Amniotic stem cell (primary cell): ENCODE results near the gene RASGRF2.

Source experiments
- DNase-seq: peaks from one replicate; lab custom pipeline; 2025; lab: John Stamatoyannopoulos, UW

RASGRF2 gene

DNA sequence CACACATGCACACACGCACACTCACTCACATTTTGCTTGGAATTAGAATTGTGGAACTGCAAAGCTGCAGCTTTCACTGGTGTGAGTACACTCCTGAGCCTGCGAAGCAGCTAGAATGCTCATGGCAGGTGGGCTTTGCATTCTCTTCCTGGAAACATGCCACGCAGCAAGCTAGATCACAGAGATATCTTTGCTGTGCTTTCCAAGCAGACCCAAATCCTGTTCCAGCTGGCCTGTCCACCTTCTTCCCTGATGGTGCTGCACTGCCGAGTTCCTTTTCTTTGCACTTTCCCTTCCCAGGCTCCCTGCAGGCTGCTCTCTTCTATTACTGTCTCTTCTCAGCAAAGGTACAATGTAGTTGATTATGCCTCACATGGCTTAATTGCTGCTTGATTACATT, 180.3 kb downstream of the RASGRF2 start:
- no peak for DNase-seq

DNA sequence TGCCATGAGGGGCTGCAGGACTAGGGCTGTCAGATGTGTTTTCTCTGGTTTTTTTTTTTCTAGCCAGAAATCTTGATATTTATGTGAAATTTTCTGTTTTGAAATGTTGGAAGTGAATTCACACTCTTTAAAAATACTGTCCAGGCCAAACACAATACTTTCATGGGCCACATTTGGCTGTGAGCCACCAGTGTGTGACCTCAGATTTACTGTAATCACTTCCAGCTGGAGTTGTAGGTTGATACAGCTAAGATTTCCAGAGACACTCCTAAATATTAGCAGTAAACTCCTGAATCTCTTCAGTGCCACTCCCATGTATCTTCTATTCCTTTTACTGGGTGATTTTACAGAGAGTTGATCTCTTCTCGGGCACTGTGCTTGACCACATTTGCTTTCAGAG, 180.8 kb downstream of the RASGRF2 start:
- peak; percentile 1 for DNase-seq

DNA sequence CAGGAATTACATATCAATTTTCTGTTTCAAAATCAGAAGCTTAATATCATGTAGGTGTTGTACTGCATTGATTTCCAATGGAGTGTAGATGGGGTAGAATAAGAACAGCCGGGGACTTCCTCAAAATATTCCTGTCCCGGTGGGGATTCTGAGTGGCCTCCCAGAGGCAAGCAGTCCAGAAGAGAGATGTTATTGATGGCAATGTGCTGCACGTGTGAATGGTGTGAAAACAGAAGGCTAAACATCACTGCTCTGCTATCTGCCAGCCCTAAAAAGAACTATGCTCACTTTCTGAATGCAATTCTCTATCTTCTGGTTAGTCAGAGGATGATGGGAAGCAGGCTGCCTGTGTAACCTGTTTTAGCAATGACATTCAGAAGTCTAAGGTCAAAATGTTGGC, 181.9 kb downstream of the RASGRF2 start:
- no peak for DNase-seq

DNA sequence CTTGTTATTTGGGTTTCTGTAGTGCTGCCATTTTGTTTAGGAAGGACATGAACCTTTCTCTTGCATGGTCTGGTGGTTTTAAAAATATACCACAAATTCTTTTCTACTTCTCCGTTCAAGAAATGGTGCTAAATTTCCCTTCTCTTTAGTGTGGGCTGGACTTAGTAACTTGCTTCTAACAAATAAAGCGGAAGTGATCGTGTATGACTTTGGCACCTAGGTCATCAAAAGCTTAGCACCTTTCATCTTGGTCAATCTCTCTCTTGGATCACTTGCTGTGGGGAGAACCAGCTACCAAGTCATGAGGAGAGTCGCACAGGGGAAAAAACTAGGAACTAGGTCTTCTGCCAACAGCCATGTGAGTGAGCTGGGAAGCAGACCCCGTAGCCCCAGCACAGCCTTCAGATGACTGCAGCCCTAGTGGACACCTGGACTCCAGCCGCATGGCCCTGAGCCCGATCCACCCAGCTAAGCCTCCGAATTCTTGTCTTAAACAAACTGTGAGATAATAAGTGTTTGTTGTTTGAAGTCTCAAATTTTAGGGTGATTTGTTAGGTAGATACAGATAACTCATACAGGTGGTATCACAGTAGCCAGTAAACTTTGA, 185.3 kb downstream of the RASGRF2 start:
- no peak for DNase-seq

DNA sequence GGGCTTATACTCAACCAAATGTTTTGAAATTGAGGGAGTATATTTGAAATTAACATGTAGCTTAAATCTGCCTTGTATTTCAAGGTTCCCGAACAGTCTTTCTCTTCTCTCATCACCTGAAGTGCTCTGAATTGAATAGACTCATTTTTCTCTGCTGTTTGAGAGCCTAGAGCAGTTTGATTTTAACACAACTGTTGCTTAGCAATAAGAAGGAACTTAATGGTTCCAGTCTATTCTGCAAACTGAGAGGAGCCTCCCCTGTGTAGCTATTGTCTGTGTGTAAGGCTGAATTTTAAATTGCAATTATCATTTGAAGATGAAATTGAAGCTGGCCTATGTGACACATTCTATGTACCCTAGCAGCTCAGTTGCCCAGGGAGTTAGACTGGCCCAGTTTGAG, 185.9 kb downstream of the RASGRF2 start:
- DNase-seq, result no peak

DNA sequence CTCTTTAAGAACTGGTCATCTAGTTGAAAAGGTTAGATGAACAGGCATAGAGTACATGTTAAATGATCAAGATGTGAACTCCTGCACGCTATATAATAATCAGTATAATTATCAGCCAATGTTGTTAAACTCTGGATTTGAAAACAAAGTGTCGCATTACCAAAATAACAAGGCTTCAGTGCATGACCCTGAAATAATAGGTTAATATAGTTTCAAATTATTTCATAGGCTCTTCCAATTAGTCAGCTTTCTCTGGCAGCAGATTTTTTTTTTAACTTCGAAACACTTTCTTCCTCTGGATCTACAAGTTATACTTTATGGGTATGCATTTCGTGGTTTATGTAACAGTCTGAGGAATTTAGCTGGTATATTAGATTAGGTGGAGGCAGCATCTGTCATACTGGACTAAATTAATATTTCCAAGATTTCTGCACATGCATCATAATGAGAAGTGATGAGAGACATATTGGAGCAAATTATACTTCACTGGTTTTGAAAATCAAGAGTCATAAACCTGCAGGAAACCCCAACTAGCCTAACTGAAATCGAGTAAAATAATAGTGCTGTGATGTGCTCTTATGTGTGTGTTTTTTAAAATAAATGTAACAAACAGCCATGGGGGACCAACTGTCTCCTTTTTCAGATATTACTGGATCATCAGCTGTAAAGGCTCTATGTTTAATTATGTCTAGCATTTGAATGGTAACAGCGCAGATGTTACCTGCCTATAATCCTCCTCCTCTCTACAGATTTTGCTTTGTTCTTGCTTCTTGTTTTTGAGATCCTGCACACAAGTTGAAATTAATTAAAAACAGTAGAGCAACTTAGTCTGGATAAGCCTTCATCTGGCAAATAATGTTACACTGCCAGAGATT, 187.1 kb downstream of the RASGRF2 start:
- no peak for DNase-seq

DNA sequence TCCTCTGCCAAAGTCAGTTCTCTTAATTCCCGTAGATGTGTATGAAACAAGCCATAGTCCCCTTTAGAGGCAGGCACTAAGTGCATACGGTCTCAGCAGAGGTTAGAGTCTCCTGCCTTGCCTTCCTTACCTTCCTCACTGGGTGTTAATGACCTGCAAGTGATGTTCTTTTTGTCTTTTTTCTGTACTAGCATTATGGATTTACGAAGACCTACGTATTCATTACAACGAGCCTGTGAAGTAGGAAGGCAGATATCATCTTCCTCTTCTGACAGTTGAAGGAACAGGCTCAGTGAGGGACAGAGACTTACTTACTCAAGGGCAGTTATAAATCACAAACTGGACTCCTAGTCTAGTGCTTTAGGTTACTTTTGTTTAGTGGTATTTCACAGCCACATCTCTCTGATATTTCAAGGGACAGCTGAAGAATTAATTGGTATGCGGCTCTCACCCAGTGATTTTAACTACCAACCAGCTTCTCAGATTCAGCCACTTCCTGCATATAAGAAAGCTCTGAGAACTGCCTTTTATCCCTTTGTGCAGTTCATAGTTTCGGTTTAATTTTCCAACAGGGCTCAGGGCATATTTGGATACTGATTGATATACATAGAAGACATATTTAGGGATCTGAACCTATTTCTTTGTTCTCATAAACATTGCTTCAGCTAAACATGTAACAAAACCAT, 187.9 kb downstream of the RASGRF2 start:
- DNase-seq, result no peak

DNA sequence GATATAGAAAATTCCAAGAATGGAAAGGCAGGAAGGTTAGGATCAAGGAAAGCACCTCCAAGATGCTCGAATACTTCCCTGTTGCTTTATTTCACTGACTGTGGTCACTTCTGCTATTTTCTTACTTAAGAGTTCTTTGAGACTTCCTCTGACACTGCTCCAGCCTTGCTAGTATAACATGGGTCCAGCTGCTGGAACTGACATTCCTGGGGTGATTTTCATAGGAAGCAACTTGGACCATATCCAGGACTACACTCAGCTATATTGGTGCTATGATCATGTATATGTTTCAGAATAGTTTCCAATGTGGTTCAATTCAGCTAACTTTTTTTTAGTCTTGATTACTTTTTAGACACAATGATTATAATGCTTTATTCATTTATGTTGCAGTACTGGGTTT, 191.4 kb downstream of the RASGRF2 start:
- DNase-seq, result peak; percentile 21

DNA sequence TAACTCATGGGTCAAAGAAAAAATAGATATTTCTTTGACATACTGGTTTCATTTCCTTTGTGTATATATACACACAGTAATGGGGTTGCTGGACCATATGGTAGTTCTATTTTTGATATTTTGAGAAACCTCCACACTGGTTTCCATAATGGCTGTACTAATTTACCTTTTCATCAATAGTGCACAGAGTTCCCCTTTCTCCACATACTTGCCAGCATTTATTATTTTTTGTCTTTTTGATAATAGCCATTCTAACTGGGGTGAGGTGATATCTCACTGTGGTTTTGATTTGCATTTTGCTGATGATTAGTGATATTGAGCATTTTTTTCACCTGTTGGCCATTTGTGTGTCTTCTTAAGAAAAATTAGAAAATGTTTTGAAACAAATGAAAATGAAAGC, 194.6 kb downstream of the RASGRF2 start:
- no peak for DNase-seq

DNA sequence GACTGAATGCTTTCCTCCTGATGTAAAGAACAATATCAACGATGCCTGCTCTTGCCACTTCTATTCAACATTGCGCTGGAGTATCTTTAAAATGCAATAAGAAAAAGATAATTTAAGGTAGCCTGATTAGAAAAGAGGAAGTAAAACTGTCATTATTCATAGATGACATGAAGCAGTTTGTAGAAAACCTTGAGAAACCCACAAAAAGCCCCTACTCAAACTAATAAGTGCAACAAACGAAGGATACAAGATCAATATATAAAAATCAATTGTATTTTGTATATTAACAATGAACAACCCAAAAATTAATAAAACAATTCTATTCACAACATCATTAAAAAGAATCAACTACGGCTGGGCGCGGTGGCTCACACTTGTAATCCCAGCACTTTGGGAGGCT, 196.6 kb downstream of the RASGRF2 start:
- no peak for DNase-seq

DNA sequence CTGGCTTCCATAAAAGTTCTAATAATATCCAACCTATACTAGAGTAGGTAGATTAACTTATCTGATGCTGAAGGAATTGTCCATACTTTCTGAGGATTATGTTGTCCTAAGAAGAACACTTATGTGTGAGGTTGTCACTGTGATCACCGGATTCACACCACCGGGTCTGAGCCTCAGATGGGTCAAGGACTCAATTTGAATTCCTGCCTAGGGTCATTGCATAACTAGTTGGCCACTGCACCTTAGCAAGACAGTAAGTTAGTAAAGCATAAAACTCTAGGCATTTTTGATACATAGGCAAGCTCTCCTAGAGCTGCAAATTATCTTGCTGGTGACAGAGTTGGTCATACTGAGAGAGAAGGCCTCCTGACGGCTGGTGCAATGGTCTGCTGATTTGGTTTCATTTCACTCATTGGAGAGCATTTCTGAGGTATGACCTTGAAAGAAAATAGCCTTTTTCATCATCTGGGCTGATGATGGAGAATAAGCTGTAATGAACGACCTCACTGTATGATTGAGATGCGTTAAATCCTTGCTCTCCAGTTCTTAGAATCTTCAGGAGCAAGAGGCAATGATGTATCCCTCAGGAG, 200.9 kb downstream of the RASGRF2 start:
- no peak for DNase-seq

DNA sequence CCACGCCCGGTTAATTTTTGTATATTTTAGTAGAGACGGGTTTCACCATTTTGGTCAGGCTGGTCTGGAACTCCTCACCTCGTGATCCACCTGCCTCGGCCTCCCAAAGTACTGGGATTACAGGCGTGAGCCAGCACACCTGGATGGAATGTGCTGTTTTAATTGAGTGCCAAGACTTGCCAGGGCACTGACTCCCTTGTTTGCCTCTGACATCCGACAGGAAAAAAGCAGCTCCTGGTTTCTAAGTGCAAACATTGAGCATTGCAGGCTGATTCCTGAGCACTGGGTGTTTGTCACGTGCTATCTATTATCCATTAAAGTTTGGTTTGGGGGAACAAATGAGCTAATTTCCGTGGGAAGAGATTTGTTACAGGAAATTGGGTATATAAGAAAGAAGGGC, 202.3 kb downstream of the RASGRF2 start:
- DNase-seq, result no peak

DNA sequence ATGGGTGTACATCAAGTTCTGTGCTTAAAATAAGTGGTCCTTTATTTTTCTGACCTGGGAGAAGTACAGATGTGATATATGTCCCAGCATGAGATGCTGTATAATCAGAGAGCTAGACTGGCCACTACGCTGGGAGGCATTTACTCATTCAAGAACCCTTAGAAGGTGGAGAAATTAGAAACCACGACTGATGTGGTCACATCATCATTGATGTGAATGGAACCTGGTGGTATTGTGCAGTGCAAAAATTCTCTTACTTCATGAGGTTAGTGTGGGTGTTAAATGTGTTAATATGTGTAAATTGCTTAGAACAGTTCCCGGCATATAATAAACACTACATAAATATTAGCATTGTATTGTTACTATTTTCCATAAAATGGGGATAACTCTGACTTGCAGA, 203.5 kb downstream of the RASGRF2 start:
- no peak for DNase-seq

DNA sequence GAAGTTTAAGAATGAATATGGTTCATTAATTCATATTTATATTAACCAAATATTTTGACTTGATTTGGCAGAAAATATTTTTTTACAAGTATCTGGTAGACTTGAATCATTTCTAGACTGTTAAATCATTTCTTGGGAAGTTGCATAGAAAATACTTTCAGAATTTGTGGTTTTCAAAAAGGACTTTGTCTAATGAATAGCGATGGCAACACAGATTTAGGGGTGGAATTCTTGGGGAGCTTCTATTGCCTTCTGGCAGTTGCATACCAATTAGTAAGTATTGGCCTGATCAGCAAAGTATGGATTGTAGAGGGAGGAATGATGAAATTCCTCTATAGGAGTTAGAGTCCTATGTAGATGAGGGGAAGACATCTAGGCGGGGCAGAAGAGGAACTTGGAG, 204.3 kb downstream of the RASGRF2 start:
- no peak for DNase-seq

DNA sequence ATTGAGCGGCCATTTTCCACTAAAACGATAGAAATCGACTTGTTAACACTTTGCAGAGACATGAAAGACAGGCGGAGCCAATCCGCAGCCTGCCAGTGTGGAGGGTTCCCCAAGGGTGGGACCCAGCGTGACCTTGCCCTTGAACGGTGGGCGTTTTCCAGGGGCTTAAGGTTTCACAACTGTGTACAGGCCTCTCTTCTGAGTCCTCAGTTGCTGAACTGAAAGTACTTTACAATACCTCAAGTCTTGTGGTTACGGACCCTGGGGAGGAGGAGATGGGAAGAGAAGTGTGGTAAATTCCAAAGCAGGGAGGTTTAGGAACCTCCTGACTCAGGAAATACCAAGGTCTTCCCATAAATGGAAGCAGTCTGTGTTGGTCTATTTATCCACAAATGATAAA, 204.8 kb downstream of the RASGRF2 start:
- no peak for DNase-seq

DNA sequence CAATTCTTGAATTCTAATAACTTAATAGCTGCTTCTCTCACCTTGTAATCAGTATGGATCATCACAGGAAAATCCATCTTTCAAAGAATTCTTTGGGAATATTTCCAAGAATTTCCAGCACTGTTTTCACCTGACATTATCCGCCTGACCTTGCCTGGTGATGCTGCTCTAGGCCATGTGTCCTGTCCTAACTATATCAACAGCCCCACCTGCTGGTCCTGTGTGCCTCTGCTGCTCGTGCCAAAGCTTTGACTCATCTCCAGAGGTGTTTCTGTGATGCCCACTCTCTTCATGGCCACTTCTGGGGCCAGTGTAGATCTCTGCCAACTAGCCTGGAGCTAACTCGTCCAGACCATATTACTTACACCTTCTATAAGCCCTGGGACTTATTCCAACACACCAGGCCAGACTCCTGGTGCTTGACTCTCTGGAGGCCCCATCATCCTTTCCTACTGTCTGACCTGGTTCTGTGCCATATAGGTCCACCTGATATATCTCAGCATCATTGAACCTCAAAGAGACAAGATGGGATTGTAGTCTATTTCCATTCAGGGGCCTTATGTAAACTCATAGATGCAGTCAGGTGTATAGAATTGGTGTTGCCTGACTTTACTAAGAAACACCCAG, 205.4 kb downstream of the RASGRF2 start:
- peak; percentile 39 for DNase-seq

DNA sequence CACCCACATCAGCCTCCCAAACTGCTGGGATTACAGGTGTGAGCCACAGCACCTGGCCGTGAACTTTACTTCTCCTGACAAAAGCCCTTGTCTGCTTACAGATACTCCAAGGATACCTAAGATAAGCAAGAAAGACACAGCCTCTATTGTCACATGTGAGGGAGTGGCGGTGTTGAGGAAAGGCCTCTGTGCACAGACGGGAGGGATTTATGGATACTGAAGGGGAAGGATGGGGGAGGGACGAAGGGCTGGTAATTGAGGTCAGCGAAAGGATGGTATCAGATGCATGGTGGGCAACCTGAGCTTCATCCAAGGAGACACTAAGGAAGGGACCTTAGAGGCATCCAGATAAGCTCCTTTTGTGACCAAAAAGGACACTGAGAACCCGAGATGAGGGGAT, 206.3 kb downstream of the RASGRF2 start:
- no peak for DNase-seq

DNA sequence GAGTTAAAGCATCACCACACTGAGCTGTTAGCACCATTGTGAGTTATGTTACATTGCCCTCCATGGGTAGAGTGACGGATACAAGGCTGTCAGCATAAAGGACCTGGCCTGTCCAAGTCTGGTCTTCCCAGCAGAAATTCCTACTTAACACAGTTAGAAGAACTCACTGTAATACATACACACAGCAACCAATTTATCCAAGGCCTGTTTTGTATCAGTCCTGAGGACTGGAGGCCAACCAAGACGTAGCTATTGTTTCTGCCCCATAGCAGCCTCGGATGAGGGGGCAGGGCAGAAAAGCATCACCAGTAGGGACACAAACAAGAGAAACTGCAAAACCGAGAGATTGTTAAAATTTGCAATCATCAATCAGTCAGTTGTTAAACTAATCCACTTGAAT, 206.9 kb downstream of the RASGRF2 start:
- DNase-seq, result no peak

DNA sequence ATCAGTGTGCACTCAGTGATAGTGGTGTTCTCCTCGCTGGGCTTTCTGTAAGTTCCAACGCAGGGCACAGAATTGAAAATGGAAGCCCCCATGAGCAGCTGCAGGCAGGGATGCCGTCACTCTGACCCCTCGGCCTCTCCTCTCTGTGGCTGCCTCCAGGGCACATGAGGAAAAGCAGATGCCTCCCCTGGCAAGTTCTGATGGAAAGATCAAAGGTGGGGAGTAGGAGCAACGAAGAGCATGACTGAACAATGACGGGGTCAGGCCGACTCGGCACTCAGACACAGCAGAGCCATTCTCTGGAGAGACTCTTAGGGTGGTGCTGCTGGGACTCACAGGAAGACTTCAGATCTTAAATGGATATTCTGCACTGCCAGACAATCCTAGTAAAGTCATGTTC, 207.4 kb downstream of the RASGRF2 start:
- DNase-seq, result no peak

DNA sequence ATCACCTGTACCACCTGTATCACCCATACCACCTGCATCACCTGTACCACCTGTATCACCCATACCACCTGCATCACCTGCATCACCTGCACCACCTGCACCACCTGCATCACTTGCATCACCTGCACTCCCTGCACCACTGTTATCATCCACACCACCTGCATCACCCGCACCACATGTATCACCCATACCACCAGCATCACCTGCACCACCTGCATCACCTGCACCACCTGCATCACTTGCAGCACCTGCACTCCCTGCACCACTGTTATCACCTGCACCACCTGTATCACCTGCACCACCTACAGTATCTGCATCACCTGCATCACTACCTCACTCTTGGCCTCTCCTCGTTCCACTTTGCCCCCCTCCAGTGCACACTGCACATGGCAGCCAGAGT, 209.8 kb downstream of the RASGRF2 start:
- DNase-seq, result no peak

DNA sequence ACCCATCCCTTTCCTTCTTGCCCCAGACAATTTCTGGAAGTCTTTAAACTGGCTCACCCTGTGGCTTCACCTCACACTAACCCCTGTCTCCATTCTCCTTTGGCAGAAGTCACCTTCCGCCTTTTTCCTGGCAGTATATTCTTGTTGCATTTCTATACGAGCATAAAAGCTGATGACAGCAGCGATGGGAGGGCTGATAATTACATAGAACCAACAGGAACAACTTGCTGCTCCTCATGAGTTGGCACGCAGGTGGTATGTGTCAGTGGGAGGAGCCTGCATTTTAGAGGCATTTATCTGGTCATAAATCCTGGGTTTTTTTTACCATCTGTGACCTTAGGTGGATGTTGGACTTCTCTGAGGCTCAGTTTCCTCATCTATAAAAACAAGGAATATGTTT, 211.6 kb downstream of the RASGRF2 start:
- DNase-seq, result no peak

DNA sequence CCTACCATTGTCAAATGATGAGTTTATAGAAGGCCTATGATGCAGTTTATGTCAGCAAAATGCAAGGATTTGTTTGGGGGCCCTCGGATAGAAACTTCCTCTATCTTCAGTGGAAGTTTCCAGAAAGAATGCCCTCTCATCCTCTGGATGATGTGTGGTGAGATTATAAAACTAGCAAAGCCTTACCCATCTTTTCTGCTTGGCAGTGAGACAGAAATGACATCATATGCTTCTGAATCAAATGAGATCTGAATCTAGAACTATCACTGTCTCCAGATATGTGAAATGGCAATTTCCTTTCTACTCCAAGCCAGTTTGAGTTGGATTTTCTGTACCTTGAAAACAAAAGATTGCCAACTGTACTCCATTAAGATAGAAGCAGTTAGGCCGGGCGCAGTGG, 212.5 kb downstream of the RASGRF2 start:
- no peak for DNase-seq
